Immature natural killer cell (primary cell): Measurements from ENCODE around the gene MRPL51. TPM values are rescaled to one million over a fixed set of nuclear protein-coding genes. Genes with fewer than 3 reads are reported as not detected.
A peak's percentile ranks its signal among the peaks of the same experiment; 100 is the strongest.
"Not testable (repeated sequence)": the region's sequence is repeated elsewhere in the genome, so short reads cannot be mapped to it uniquely, and the experiment has no call there.

ENCODE experiments used
- DNase-seq, 3 donors: peaks; one replicate each; pipeline ENCODE4 v3.0.0; 2022; ENCODE audit warnings: mixed read lengths in 1 of 3
- H3K27ac Mint-ChIP-seq, 6 donors: one replicate each; pipeline ENCODE4 v1.8.0; 2020; ENCODE audit warnings: mixed read lengths in 6 of 6, mild to moderate bottlenecking in 5 of 6, inconsistent platforms in 4 of 6, moderate library complexity in 3 of 6
- H3K27me3 Mint-ChIP-seq, 3 donors: one replicate each; pipeline ENCODE4 v1.8.0; 2020 to 2021; ENCODE audit warnings: low read depth in 3 of 3, mild to moderate bottlenecking in 3 of 3, mixed read lengths in 3 of 3, moderate library complexity in 3 of 3, inconsistent platforms in 1 of 3
- H3K36me3 Mint-ChIP-seq, 3 donors: one replicate each; pipeline ENCODE4 v1.8.0; 2020; ENCODE audit warnings: mixed read lengths in 3 of 3, inconsistent platforms in 2 of 3, mild to moderate bottlenecking in 2 of 3
- H3K4me1 Mint-ChIP-seq, 2 donors: one replicate each; pipeline ENCODE4 v1.8.0; 2020; ENCODE audit warnings: inconsistent platforms in 2 of 2, mild to moderate bottlenecking in 2 of 2, mixed read lengths in 2 of 2, moderate library complexity in 1 of 2
- H3K4me3 Mint-ChIP-seq, 5 donors: one replicate each; pipeline ENCODE4 v1.8.0; 2020; ENCODE audit warnings: mild to moderate bottlenecking in 5 of 5, mixed read lengths in 5 of 5, inconsistent platforms in 3 of 5, moderate library complexity in 3 of 5
- H3K9me3 Mint-ChIP-seq, 6 donors: one replicate each; pipeline ENCODE4 v1.8.0; 2020; ENCODE audit warnings: mild to moderate bottlenecking in 6 of 6, mixed read lengths in 6 of 6, inconsistent platforms in 4 of 6, moderate library complexity in 3 of 6
- polyA plus RNA-seq, 3 donors: library from polyadenylated mRNA; unstranded; fragments of 300-500 nt; fragmentation: Illumina TruSeq; gene quantifications; one replicate each; pipeline ENCODE4 v1.2.3, GENCODE V29; 2021

Gene MRPL51
- polyA plus RNA-seq, 3 donors from 2014 or later, result 240 to 280 (median 248) TPM

GRCh38 chr12:6490673-6491072 is 2.4 kb downstream of the MRPL51 start:
- not testable (repeated sequence) for H3K36me3 Mint-ChIP-seq, H3K4me3 Mint-ChIP-seq, H3K9me3 Mint-ChIP-seq, H3K27ac Mint-ChIP-seq, DNase-seq
- Mint-ChIP-seq H3K4me1 (peaks cover 27 to 34% of the 10 kb centered on the region in 2 donors), H3K27me3 (peaks cover 9 to 24% (median 10%) of the 10 kb centered on the region in 3 donors)

GRCh38 chr12:6489449-6489848 is 3.6 kb downstream of the MRPL51 start:
- no peak for DNase-seq
- Mint-ChIP-seq H3K4me1 (peaks cover 15 to 22% of the 10 kb centered on the region in 2 donors), H3K27me3 (peaks cover 9 to 24% (median 11%) of the 10 kb centered on the region in 3 donors), H3K27ac (no peak overlapping the region), H3K9me3 (no peaks in the 10 kb centered on the region), H3K4me3 (no peak overlapping the region), H3K36me3 (peaks cover 0 to 4% (median 4%) of the 10 kb centered on the region in 3 donors)

- Mint-ChIP-seq H3K36me3 (peaks cover 0 to 4% (median 4%) of the 10 kb centered on the region in 3 donors), H3K4me1 (peaks cover 12 to 16% of the 10 kb centered on the region in 2 donors), H3K4me3 (no peak overlapping the region), H3K27me3 (peaks cover 5 to 15% (median 6%) of the 10 kb centered on the region in 3 donors), H3K9me3 (no peaks in the 10 kb centered on the region), H3K27ac (no peak overlapping the region)
- no peak for DNase-seq
Measured at GRCh38 chr12:6488240-6488639, 4.8 kb downstream of the MRPL51 start.

GRCh38 chr12:6478416-6478815 is 14.6 kb downstream of the MRPL51 start:
- H3K27me3 Mint-ChIP-seq, result peaks cover 3 to 4% (median 4%) of the 10 kb centered on the region in 3 donors
- no peaks in the 10 kb centered on the region for H3K9me3 Mint-ChIP-seq
- no peak overlapping the region for H3K27ac Mint-ChIP-seq
- DNase-seq, result no peak
- H3K4me1 Mint-ChIP-seq, result no peaks in the 10 kb centered on the region
- H3K36me3 Mint-ChIP-seq, result no peaks in the 10 kb centered on the region
- H3K4me3 Mint-ChIP-seq, result no peak overlapping the region

- not testable (repeated sequence) for H3K27me3 Mint-ChIP-seq, H3K36me3 Mint-ChIP-seq, H3K4me1 Mint-ChIP-seq, H3K9me3 Mint-ChIP-seq, DNase-seq, H3K4me3 Mint-ChIP-seq, H3K27ac Mint-ChIP-seq
Measured at GRCh38 chr12:6477601-6478377, 15.3 kb downstream of the MRPL51 start.

GRCh38 chr12:6476489-6476888 is 16.6 kb downstream of the MRPL51 start:
- H3K27ac Mint-ChIP-seq, result no peak overlapping the region
- H3K4me3 Mint-ChIP-seq, result no peak overlapping the region

GRCh38 chr12:6475233-6475975 is 17.7 kb downstream of the MRPL51 start:
- DNase-seq, H3K4me3 Mint-ChIP-seq, H3K9me3 Mint-ChIP-seq: not testable (repeated sequence)

More at GRCh38 chr12:6476489-6476888, 16.6 kb downstream of the MRPL51 start:
- Mint-ChIP-seq H3K36me3 (no peaks in the 10 kb centered on the region), H3K27me3 (peaks cover 3 to 4% (median 3%) of the 10 kb centered on the region in 3 donors), H3K4me1 (peaks cover 0 to under 1% of the 10 kb centered on the region in 2 donors), H3K9me3 (no peaks in the 10 kb centered on the region)
- DNase-seq, result no peak

GRCh38 chr12:6472491-6472890 is 20.6 kb downstream of the MRPL51 start:
- no peaks in the 10 kb centered on the region for H3K9me3 Mint-ChIP-seq
- H3K27ac Mint-ChIP-seq, result no peak overlapping the region
- peaks cover 29 to 34% of the 10 kb centered on the region in 2 donors for H3K4me1 Mint-ChIP-seq
- H3K27me3 Mint-ChIP-seq, result peaks cover 2 to 14% (median 9%) of the 10 kb centered on the region in 3 donors
- DNase-seq, result no peak
- peak overlapping the region in 3 of 5 donors; percentile 11 to 93 (median 33) for H3K4me3 Mint-ChIP-seq
- no peaks in the 10 kb centered on the region for H3K36me3 Mint-ChIP-seq

More at GRCh38 chr12:6475233-6475975, 17.7 kb downstream of the MRPL51 start:
- not testable (repeated sequence) for H3K36me3 Mint-ChIP-seq, H3K27ac Mint-ChIP-seq, H3K4me1 Mint-ChIP-seq
- peaks cover 5 to 10% (median 6%) of the 10 kb centered on the region in 3 donors for H3K27me3 Mint-ChIP-seq

GRCh38 chr12:6471989-6472360 is 21.1 kb downstream of the MRPL51 start:
- Mint-ChIP-seq H3K27me3 (peaks cover 2 to 14% (median 9%) of the 10 kb centered on the region in 3 donors), H3K9me3 (no peaks in the 10 kb centered on the region), H3K36me3 (peaks cover 0 to 4% (median 0%) of the 10 kb centered on the region in 3 donors), H3K4me3 (peak overlapping the region in 4 of 5 donors; percentile 11 to 93 (median 26)), H3K27ac (peak overlapping the region in 4 of 6 donors; percentile 0 to 93 (median 4)), H3K4me1 (peaks cover 33 to 39% of the 10 kb centered on the region in 2 donors)
- no peak for DNase-seq

- H3K9me3 Mint-ChIP-seq, result no peaks in the 10 kb centered on the region
- peaks cover 38 to 53% of the 10 kb centered on the region in 2 donors for H3K4me1 Mint-ChIP-seq
- H3K27me3 Mint-ChIP-seq, result peaks cover 2 to 14% (median 9%) of the 10 kb centered on the region in 3 donors
- peaks cover 3 to 7% (median 5%) of the 10 kb centered on the region in 3 donors for H3K36me3 Mint-ChIP-seq
- H3K4me3 Mint-ChIP-seq, result peak within 1 kb of the TSS; percentile 87 to 93 (median 91)
- DNase-seq, result peak; percentile 95 to 96 (median 95)
- H3K27ac Mint-ChIP-seq, result peak within 1 kb of the TSS; percentile 85 to 96 (median 94)
Measured at GRCh38 chr12:6470375-6471163, 22.5 kb downstream of the MRPL51 start, which contains the start of gene VAMP1. VAMP1 (minus strand) TSS chr12:6470677; CDS start chr12:6470531, 146 bp downstream.

- Mint-ChIP-seq H3K4me3 (peak overlapping the region; percentile 87 to 93 (median 91)), H3K27me3 (peaks cover 2 to 12% (median 9%) of the 10 kb centered on the region in 3 donors), H3K36me3 (peaks cover 7 to 9% (median 8%) of the 10 kb centered on the region in 3 donors), H3K9me3 (no peaks in the 10 kb centered on the region), H3K4me1 (peaks cover 42 to 61% of the 10 kb centered on the region in 2 donors), H3K27ac (peak overlapping the region; percentile 31 to 96 (median 87))
- no peak for DNase-seq
Measured at GRCh38 chr12:6469609-6470374, 23.3 kb downstream of the MRPL51 start.

GRCh38 chr12:6469092-6469491 is 24.0 kb downstream of the MRPL51 start:
- no peak for DNase-seq
- Mint-ChIP-seq H3K27me3 (peaks cover 2 to 14% (median 11%) of the 10 kb centered on the region in 3 donors), H3K9me3 (no peaks in the 10 kb centered on the region), H3K27ac (peak overlapping the region; percentile 59 to 96 (median 87)), H3K4me1 (peaks cover 49 to 68% of the 10 kb centered on the region in 2 donors), H3K4me3 (peak overlapping the region; percentile 87 to 93 (median 91)), H3K36me3 (peaks cover 7 to 16% (median 15%) of the 10 kb centered on the region in 3 donors)
